ENCODE data around the gene CBX7. TPM values are rescaled to one million over a fixed set of nuclear protein-coding genes. Genes with fewer than 3 reads are reported as not detected.

CBX7 gene
- total and polyA plus RNA-seq, 10 donors, result 20.2 to 99.4 (median 60.3) TPM

- intact Hi-C loops (cut with DNase I; ENCODE audit: low total_unique reads), result no loop called here
Observed at GRCh38 chr22:39148026-39148726, 4.3 kb downstream of the CBX7 start.

DNA sequence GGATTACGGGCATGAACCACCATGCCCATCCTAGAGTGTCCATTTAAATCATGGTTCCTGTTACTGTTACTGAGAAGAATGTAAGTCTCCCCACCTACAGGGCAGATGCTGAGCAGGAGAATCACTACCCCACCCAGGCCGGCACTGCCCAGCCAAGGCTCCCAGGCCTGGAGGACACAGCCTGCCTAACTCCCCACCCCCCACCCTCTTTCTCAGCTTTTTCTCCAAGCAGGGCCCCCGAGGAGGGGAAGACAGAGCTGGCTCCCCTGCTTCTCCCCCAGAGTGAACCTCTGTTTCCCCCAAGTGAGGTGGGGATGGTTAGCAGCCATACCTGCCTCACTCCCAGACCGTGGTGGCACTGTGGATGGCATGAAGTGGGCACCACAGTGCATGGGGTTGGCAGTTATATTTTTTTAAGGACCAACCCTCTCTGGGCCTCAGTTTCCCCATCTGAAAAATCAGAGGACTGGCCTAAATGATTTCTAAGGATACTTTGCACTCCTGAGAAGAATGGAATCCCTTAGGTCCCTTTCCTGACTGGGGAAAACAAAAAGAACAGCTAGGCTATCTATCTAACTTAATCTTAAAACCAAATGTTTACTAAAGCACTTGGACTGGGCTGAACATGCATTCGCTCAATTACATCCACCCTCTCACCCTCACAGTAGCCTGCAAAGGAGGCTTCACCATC is 5.0 kb downstream of the CBX7 start:
- Histone ChIP-seq H3K36me3 (peaks cover 0 to 32% (median 3%) of the 10 kb centered on the region in 6 donors), H3K9me3 (no peaks in the 10 kb centered on the region), H3K4me1 (peaks cover 53 to 87% (median 80%) of the 10 kb centered on the region in 6 donors), H3K4me3 (no peak overlapping the region), H3K27me3 (replicated peaks in 1 of 7) (no peaks in the 10 kb centered on the region), H3K27ac (peak overlapping the region; percentile 57 to 98 (median 95))
- TF ChIP-seq, protein P1, sequence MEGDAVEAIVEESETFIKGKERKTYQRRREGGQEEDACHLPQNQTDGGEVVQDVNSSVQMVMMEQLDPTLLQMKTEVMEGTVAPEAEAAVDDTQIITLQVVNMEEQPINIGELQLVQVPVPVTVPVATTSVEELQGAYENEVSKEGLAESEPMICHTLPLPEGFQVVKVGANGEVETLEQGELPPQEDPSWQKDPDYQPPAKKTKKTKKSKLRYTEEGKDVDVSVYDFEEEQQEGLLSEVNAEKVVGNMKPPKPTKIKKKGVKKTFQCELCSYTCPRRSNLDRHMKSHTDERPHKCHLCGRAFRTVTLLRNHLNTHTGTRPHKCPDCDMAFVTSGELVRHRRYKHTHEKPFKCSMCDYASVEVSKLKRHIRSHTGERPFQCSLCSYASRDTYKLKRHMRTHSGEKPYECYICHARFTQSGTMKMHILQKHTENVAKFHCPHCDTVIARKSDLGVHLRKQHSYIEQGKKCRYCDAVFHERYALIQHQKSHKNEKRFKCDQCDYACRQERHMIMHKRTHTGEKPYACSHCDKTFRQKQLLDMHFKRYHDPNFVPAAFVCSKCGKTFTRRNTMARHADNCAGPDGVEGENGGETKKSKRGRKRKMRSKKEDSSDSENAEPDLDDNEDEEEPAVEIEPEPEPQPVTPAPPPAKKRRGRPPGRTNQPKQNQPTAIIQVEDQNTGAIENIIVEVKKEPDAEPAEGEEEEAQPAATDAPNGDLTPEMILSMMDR (IDR thresholded peaks at IDR 0.05 in 8 of 11, conservative IDR thresholded peaks at IDR 0.05 in 3 of 11), result no peak
- TF ChIP-seq POLR2A (IDR thresholded peaks at IDR 0.05) (no peak), POLR2AphosphoS5 (IDR thresholded peaks at IDR 0.05) (no peak)
- DNase-seq, result peak; percentile 74
- intact Hi-C loops (cut with DNase I; ENCODE audit: low total_unique reads), result no loop called here
- WGBS, 5 donors, result 74 to 92% (median 86%) methylated on average over 5 of the region's 5 CpGs

More at GRCh38 chr22:39148026-39148726, 4.3 kb downstream of the CBX7 start:
- Histone ChIP-seq H3K4me1 (peaks cover 53 to 87% (median 82%) of the 10 kb centered on the region in 6 donors), H3K27me3 (replicated peaks in 1 of 7) (peaks cover 0 to 4% (median 0%) of the 10 kb centered on the region in 7 donors), H3K27ac (peak overlapping the region; percentile 57 to 98 (median 95)), H3K4me3 (peak overlapping the region in 1 of 8 donors; percentile 97), H3K36me3 (peaks cover 0 to 32% (median 3%) of the 10 kb centered on the region in 6 donors), H3K9me3 (no peaks in the 10 kb centered on the region)
- no peak for TF ChIP-seq POLR2AphosphoS5 (IDR thresholded peaks at IDR 0.05)
- TF ChIP-seq, protein P1 (IDR thresholded peaks at IDR 0.05 in 8 of 11, conservative IDR thresholded peaks at IDR 0.05 in 3 of 11), result no peak
- TF ChIP-seq POLR2A (IDR thresholded peaks at IDR 0.05), result no peak
- DNase-seq, result peak; percentile 75
- 76 to 87% (median 81%) methylated on average over 15 to 16 of the region's 16 CpGs for WGBS, 5 donors

DNA sequence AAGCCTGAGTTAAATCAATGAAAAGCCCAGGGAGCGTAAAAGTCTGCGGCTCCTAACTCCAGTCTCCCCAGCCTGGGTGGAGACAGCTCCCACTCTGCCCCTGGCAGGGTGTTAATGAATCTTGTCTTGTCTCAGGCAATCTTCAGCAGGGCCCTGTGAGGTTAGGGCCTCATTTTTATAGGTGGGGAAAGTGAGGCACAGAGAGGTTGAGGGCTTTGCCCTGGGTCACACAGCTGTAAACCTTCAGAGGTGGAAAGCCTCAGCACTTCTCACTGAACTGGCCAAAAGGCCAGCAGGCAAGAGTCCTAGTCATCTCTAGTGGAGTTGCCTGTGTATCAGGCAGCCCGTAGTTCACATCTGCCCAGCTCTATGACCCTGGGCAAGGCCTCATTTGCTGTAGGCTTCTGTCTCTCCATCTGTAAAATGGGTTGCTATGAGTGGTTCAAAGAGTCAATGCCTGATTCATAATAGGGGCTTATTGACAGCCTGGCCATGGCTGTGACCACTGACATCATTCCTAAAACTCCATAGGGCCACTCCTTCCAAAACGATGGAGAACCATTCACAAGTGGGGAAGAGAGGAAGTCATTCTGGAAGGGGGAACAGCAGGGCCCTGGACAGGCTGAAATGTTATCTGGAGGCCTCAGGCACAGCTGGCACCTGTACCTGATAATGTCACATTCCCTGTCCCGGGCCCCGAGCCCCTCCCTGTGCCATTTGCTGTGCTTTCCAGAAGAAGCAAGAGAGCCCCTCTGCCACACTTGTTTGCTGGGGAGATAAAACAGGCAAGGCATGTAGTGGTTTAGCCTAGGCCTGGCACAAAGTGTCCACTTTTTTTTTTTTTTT is 6.0 kb downstream of the CBX7 start:
- WGBS, 5 donors, result 69 to 75% (median 72%) methylated on average over 6 of the region's 6 CpGs
- H3K9me3 ChIP-seq, result no peaks in the 10 kb centered on the region
- H3K4me3 ChIP-seq, result peak overlapping the region; percentile 74 to 97 (median 94)
- peaks cover 53 to 86% (median 74%) of the 10 kb centered on the region in 6 donors for H3K4me1 ChIP-seq
- intact Hi-C loops (cut with DNase I; ENCODE audit: low total_unique reads), result no loop called here
- no peaks in the 10 kb centered on the region for H3K27me3 ChIP-seq (replicated peaks in 1 of 7)
- TF ChIP-seq POLR2A (IDR thresholded peaks at IDR 0.05) (no peak), POLR2AphosphoS5 (IDR thresholded peaks at IDR 0.05) (no peak)
- TF ChIP-seq, protein P1 (IDR thresholded peaks at IDR 0.05 in 8 of 11, conservative IDR thresholded peaks at IDR 0.05 in 3 of 11), result no peak
- peak; percentile 74 for DNase-seq
- peak overlapping the region; percentile 92 to 98 (median 95) for H3K27ac ChIP-seq
- peaks cover 0 to 37% (median 3%) of the 10 kb centered on the region in 6 donors for H3K36me3 ChIP-seq

All from spleen (tissue), 11 donors.